HG03196 (cell line): ENCODE data around the gene PCDH19.
A peak's percentile ranks its signal among the peaks of the same experiment; 100 is the strongest.

Source experiments
- ATAC-seq: cut with Tn5 transposase; IDR thresholded peaks from one replicate; pipeline ENCODE4 v1.9.1; 2021; ENCODE audit not compliant: unreplicated experiment

PCDH19 gene

DNA sequence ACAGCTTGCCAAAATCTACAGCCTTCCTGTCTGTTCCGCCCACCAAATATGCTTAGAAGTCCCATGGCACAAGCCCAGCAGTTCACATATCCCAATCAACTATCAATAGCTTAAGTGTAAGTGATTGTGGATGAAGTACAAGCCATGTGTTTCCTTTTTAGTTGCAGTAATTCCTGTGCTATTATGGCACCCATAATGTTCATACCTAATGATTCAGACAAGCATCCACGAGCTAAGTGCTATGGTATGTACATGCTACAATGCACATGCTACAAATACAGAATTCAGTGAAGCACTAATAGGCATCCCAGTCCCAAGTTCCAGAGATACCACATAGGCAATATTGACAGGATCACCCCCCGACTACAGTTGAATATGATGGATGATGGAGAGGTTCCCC is 94.5 kb downstream of the PCDH19 start:
- ATAC-seq: no peak

- no peak for ATAC-seq
Observed at GRCh38 chrX:100299559-100299958, 110.5 kb downstream of the PCDH19 start.

DNA sequence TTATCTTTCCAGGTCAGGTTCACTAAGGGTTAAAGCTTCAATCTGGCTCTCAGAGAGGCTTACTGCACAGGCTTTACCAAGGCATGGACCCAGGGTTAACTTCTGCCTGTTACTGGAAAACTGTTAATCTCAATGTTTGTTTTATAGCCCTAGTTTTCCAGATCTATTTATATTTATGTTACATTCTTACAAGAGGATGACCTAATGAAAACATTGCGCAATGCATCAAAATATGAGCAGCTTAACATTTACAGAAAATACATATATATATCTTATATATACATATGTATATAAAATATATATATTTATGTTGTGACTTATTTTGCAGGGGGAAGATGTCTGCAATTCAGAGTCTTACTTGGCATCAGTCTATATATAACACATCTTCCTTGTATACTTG is 112.3 kb downstream of the PCDH19 start:
- ATAC-seq: no peak

DNA sequence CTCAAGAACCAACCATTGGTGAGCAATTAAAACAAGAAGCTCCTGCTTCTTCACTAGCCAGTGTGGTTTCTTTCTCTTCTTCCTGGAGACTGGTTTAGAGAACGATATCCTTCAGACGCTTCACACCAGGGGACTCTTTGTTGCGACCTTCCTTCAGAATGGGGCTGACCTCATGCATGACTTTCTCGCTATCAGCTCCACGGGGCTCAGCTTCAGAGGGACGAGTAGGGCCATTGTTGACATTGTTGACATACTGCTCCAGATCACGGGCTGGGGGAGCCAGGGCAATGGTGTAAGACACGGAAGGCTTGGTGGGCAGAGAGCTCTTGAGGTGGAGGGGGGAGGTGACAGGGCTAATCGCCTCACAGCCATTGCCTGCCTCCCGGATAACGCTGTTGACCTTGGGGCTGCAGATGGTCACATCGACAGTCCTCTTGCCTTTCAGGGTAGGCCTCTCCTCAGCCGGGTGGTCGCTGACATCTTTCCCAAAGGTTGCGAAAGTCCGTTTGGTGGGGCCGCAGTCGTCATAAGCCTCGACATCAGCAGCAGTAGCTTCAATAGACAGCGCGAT is 113.8 kb downstream of the PCDH19 start:
- ATAC-seq: no peak

DNA sequence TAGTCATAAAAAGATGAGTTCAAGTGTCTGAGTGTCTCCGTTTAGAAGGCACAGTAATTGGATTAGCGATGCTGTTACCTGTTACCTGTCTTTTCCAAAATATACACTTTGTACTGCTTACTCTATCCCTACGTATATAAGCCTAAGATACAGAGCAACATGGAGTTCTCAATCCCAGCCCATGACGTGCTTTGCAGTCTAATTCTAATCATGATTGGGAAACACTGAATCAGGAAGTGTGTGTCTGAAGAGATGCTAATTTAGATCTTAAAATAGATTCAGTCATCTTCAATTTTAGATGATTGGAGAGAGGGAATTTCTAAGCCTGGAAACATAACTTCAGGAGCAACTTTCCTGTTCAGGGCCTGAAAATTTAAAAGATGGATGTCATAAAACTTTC is 115.1 kb downstream of the PCDH19 start:
- no peak for ATAC-seq

DNA sequence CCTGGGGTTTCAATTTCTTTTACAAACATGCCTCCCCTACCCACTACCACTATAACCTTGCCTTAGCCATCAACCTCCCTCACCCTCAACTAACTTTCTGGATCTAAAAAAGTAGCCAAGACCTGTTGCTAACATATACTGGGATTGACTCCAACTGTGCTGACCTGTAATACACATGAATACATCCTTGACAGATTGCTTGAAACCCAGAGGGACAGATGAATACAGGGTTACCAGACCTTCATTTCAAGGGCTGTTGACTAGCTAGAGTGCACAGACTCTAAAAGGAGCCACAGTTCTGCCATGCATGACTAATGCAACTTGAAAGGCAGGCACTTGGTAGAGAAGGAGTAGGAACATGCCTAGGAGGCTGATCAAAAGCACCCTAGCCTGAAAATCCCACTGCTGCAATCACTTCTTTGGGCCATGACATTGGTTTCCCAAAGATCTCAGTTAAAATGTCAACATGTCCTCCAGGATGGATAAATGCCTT is 121.0 kb downstream of the PCDH19 start:
- no peak for ATAC-seq

DNA sequence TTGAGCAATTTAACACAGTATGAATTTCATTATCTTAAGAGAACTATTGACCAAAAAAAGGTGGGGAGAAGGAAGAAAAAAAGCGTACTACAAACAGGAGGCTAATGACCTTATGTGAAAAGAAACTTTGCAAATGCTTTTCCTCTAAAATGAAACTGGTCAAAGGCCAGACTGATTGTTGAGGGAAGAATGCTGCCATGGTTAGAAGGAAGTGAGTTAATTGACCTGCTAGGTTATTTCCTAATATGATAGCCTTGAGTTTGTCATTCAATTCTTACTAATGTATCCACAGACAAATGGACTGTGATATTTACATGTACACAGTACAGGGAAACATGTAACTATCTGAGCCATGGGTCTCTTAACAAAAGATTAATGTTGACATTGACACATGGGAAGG is 132.8 kb downstream of the PCDH19 start:
- ATAC-seq: no peak

DNA sequence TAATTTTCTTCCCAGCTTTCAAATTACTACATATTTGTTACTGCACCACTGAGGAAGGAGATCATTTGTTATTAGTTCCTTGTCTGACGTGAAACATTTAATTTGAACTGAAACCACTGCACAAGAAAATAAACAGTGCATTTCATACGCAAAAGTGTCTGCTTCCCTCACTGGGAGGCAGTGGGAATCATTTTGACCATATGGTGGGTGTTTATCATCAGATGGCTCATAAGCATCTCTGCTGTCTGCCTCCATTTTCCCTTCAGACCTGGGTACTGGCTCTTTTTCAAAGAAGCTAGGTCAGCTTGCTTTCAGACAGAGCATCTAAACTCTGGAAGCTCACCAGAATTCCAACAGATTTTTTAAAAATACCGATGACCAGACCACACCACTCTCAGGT is 135.2 kb downstream of the PCDH19 start:
- ATAC-seq: no peak

- ATAC-seq: no peak
Observed at GRCh38 chrX:100265179-100265578, 144.9 kb downstream of the PCDH19 start.

GRCh38 chrX:100264200-100264599 is 145.9 kb downstream of the PCDH19 start:
- ATAC-seq: peak; percentile 71

DNA sequence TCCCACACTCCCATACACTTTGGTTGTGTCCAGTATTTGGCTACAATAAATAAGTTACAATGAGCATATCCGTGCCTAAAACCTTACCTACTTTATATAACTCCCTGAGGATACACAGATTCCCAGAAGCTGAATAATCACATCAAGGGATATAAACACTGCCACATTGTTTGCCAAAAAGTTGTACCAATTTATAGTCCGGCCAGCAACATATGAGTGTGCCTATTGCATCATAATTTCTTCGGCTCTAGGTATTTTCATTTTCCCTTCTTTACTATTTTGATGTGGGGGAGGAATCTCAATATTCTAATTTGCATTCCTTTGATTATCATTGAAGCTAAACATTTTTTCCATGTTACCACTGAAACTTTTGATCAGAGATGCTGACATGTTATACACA is 146.4 kb downstream of the PCDH19 start:
- ATAC-seq: no peak

- ATAC-seq: no peak
Observed at GRCh38 chrX:100248885-100249493, 161.1 kb downstream of the PCDH19 start.

- no peak for ATAC-seq
Observed at GRCh38 chrX:100247826-100248225, 162.2 kb downstream of the PCDH19 start.

- no peak for ATAC-seq
Observed at GRCh38 chrX:100244681-100245080, 165.4 kb downstream of the PCDH19 start.
